GM18519 (cell line): ENCODE data around the gene NTMT1.

ENCODE experiments used
- ATAC-seq: cut with Tn5 transposase; IDR thresholded peaks from one replicate; pipeline ENCODE4 v1.9.1; 2021; ENCODE audit warnings: mild to moderate bottlenecking, moderate library complexity; ENCODE audit not compliant: unreplicated experiment, low FRiP score

NTMT1 gene

GRCh38 chr9:129596541-129597331, 29.2 kb upstream of the NTMT1 start:
- no peak for ATAC-seq

- no peak for ATAC-seq
Measured at GRCh38 chr9:129597355-129598088, 28.4 kb upstream of the NTMT1 start.

GRCh38 chr9:129598089-129598596, 27.8 kb upstream of the NTMT1 start:
- ATAC-seq: no peak

- no peak for ATAC-seq
Measured at GRCh38 chr9:129601082-129601674, 24.8 kb upstream of the NTMT1 start.

- no peak for ATAC-seq
Measured at GRCh38 chr9:129602598-129603415, 23.2 kb upstream of the NTMT1 start.

- no peak for ATAC-seq
Measured at GRCh38 chr9:129604056-129604765, 21.8 kb upstream of the NTMT1 start.

GRCh38 chr9:129604766-129605163, 21.2 kb upstream of the NTMT1 start:
- ATAC-seq: no peak

GRCh38 chr9:129606161-129607026, 19.6 kb upstream of the NTMT1 start:
- ATAC-seq: no peak

GRCh38 chr9:129607027-129607387, 19.0 kb upstream of the NTMT1 start:
- ATAC-seq: no peak

- no peak for ATAC-seq
Measured at GRCh38 chr9:129608561-129609481, 17.1 kb upstream of the NTMT1 start.

GRCh38 chr9:129609486-129610212, 16.3 kb upstream of the NTMT1 start:
- no peak for ATAC-seq

- ATAC-seq: no peak
Measured at GRCh38 chr9:129610213-129610472, 15.8 kb upstream of the NTMT1 start.

- ATAC-seq: no peak
Measured at GRCh38 chr9:129610473-129611306, 15.3 kb upstream of the NTMT1 start.

GRCh38 chr9:129611307-129611800, 14.6 kb upstream of the NTMT1 start:
- no peak for ATAC-seq

GRCh38 chr9:129612123-129612522, 13.8 kb upstream of the NTMT1 start:
- ATAC-seq: no peak

GRCh38 chr9:129612815-129613519, 13.0 kb upstream of the NTMT1 start:
- no peak for ATAC-seq
